Fibroblast of villous mesenchyme (primary cell): ENCODE measurements around the gene APOM. TPM values are rescaled to one million over a fixed set of nuclear protein-coding genes. Genes with fewer than 3 reads are reported as not detected.

ENCODE experiments used
- DNase-seq: peaks from one replicate; pipeline ENCODE4 v3.0.0-alpha.2; 2010; ENCODE audit warnings: low read depth
- H3K4me3 ChIP-seq: 2 replicates; pipeline ENCODE4 v1.5.1; 2011; ENCODE audit warnings: low read depth, mild to moderate bottlenecking, low read length
- CTCF ChIP-seq: IDR thresholded peaks from 2 replicates; pipeline ENCODE4 v1.5.1; 2012; ENCODE audit warnings: low read depth, mild to moderate bottlenecking, low read length; ENCODE audit not compliant: insufficient read depth
- small RNA-seq: library from RNA; depleted of rRNA; stranded (forward); fragments of <200 nt; gene quantifications from one replicate; pipeline ENCODE3, GENCODE V24; 2012
- total RNA-seq: library from RNA; depleted of rRNA; stranded (reverse); fragments of >200 nt; gene quantifications from 2 replicates; pipeline ENCODE4 v1.2.3, GENCODE V29; 2012

The APOM gene
- total RNA-seq, 1 donor = 0.43 TPM

GRCh38 chr6:31701666-31702404 is 46.1 kb downstream of the APOM start:
- no peak for TF ChIP-seq CTCF
- peak overlapping the region; percentile 99 for H3K4me3 ChIP-seq
- DNase-seq = peak; percentile 68

GRCh38 chr6:31702405-31702818 is 46.7 kb downstream of the APOM start:
- H3K4me3 ChIP-seq = peak overlapping the region; percentile 99
- peak; percentile 34 for DNase-seq
- TF ChIP-seq CTCF = no peak

- DNase-seq = peak; percentile 99
- H3K4me3 ChIP-seq = peak within 1 kb of the TSS; percentile 99
- TF ChIP-seq CTCF = no peak
Measured at GRCh38 chr6:31702819-31703716, 47.4 kb downstream of the APOM start, which contains the start of gene ABHD16A. ABHD16A (minus strand) TSS chr6:31703324; CDS start chr6:31703281, 43 bp downstream.

GRCh38 chr6:31705931-31706330 is 50.2 kb downstream of the APOM start:
- DNase-seq = no peak
- no peak overlapping the region for H3K4me3 ChIP-seq
- TF ChIP-seq CTCF = no peak

GRCh38 chr6:31706599-31706998 is 50.9 kb downstream of the APOM start, which contains the start of gene LY6G6F:
LY6G6F (plus strand) TSS chr6:31706866; CDS start chr6:31706907, 41 bp downstream.
- H3K4me3 ChIP-seq = no peak within 1 kb of the TSS
- no peak for DNase-seq
- no peak for TF ChIP-seq CTCF

- H3K4me3 ChIP-seq = no peak overlapping the region
- no peak for TF ChIP-seq CTCF
- no peak for DNase-seq
Measured at GRCh38 chr6:31707701-31708100, 52.0 kb downstream of the APOM start.

Small RNA genes within 50 kb of the gene (small RNA-seq; reads per million reads assigned to genes)
- gene MIR4646 (not detected), gene MIR6832 (not detected), gene RF00019 (not detected), gene SNORA38 (136 reads per million, percentile 97 among the genes with 10 or more reads in this experiment), gene UQCRHP1 (not detected)

Other genes starting within 250 kb of the APOM start
- gene MICB, start 157.7 kb upstream of the APOM start, total RNA-seq = 15.5 and 30.7 TPM in 2 replicates
- not detected in 2 replicates for gene MCCD1, start 126.9 kb upstream of the APOM start, total RNA-seq
- gene DDX39B, start 113.9 kb upstream of the APOM start, total RNA-seq = 407 and 463 TPM in 2 replicates
- 1.3 and 3.0 TPM in 2 replicates for gene ATP6V1G2, start 109.3 kb upstream of the APOM start, total RNA-seq
- 12.5 and 20.3 TPM in 2 replicates for gene NFKBIL1, start 108.3 kb upstream of the APOM start, total RNA-seq
- gene LTA, start 83.6 kb upstream of the APOM start, total RNA-seq = not detected in 2 replicates
- gene TNF, start 80.3 kb upstream of the APOM start, total RNA-seq = under 0.01 TPM in 2 replicates
- 0.32 TPM in 1 of 2 replicates, not detected in the other for gene LTB, start 73.5 kb upstream of the APOM start, total RNA-seq
- gene LST1, start 69.6 kb upstream of the APOM start, total RNA-seq = not detected in 2 replicates
- gene NCR3, start 62.9 kb upstream of the APOM start, total RNA-seq = not detected in 2 replicates
- not detected in 2 replicates for gene AIF1, start 40.7 kb upstream of the APOM start, total RNA-seq
- gene PRRC2A, start 35.2 kb upstream of the APOM start, total RNA-seq = 75.4 and 84.2 TPM in 2 replicates
- 123 and 166 TPM in 2 replicates for gene BAG6, start 3.2 kb upstream of the APOM start, total RNA-seq
- 20.7 and 21.9 TPM in 2 replicates for gene C6orf47, start 4.9 kb downstream of the APOM start, total RNA-seq
- gene GPANK1, start 9.1 kb downstream of the APOM start, total RNA-seq = 16.1 and 20.7 TPM in 2 replicates
- 136 and 144 TPM in 2 replicates for gene CSNK2B, start 10.2 kb downstream of the APOM start, total RNA-seq
- 3.2 and 3.9 TPM in 2 replicates for gene LY6G5B, start 14.1 kb downstream of the APOM start, total RNA-seq
- gene LY6G5C, start 25.2 kb downstream of the APOM start, total RNA-seq = 0.43 and 0.64 TPM in 2 replicates
- 43.2 and 76.0 TPM in 2 replicates for gene ABHD16A, start 47.4 kb downstream of the APOM start, total RNA-seq
- gene LY6G6F, start 51.0 kb downstream of the APOM start, total RNA-seq = not detected in 2 replicates
- gene LY6G6D, start 59.5 kb downstream of the APOM start, total RNA-seq = not detected in 2 replicates
- not detected in 2 replicates for gene LY6G6C, start 65.9 kb downstream of the APOM start, total RNA-seq
- gene MPIG6B, start 67.5 kb downstream of the APOM start, total RNA-seq = not detected in 2 replicates
- gene DDAH2, start 73.4 kb downstream of the APOM start, total RNA-seq = 60.5 and 68.0 TPM in 2 replicates
- 586 and 701 TPM in 2 replicates for gene CLIC1, start 80.6 kb downstream of the APOM start, total RNA-seq
- gene MSH5, start 84.1 kb downstream of the APOM start, total RNA-seq = 9.5 and 13.9 TPM in 2 replicates
- gene SAPCD1, start 106.8 kb downstream of the APOM start, total RNA-seq = 0.43 and 1.3 TPM in 2 replicates
- under 0.01 TPM in 2 replicates for gene VWA7, start 121.4 kb downstream of the APOM start, total RNA-seq
- 60.0 and 73.1 TPM in 2 replicates for gene VARS1, start 139.9 kb downstream of the APOM start, total RNA-seq
- gene LSM2, start 151.1 kb downstream of the APOM start, total RNA-seq = 21.6 and 23.7 TPM in 2 replicates
- gene HSPA1L, start 159.4 kb downstream of the APOM start, total RNA-seq = 0.86 and 0.97 TPM in 2 replicates
- gene HSPA1A, start 159.6 kb downstream of the APOM start, total RNA-seq = 77.0 and 132 TPM in 2 replicates
- 84.4 and 148 TPM in 2 replicates for gene HSPA1B, start 171.8 kb downstream of the APOM start, total RNA-seq
- 70.8 and 77.6 TPM in 2 replicates for gene NEU1, start 206.9 kb downstream of the APOM start, total RNA-seq
- gene SLC44A4, start 223.1 kb downstream of the APOM start, total RNA-seq = not detected in 2 replicates
- gene EHMT2, start 241.8 kb downstream of the APOM start, total RNA-seq = 38.0 and 42.7 TPM in 2 replicates
- gene ZBTB12, start 246.2 kb downstream of the APOM start, total RNA-seq = 1.9 and 3.0 TPM in 2 replicates